K562 (cell line): ENCODE results near the gene USB1. TPM values are rescaled to one million over a fixed set of nuclear protein-coding genes. Genes with fewer than 3 reads are reported as not detected.

Source experiments
- ARID2 ChIP-seq: fragments of 450-650 bp; IDR thresholded peaks from 2 replicates; pipeline ENCODE4 v1.6.1; 2017; ENCODE audit warnings: antibody characterized with exemption, mild to moderate bottlenecking
- COPS2 ChIP-seq: fragments of 450-650 bp; conservative IDR thresholded peaks from 2 replicates; pipeline ENCODE4 v1.6.1; 2016; ENCODE audit warnings: mild to moderate bottlenecking, moderate library complexity
- CXXC5 ChIP-seq: fragments of 250-450 bp; sonication (Bioruptor Pico); IDR thresholded peaks from 2 replicates; pipeline ENCODE4 v1.8.0; 2022; ENCODE audit warnings: inconsistent platforms, mild to moderate bottlenecking, moderate library complexity
- HIVEP1 ChIP-seq: fragments of 250-450 bp; sonication (Bioruptor Pico); IDR thresholded peaks from 2 replicates; pipeline ENCODE4 v1.4.0; 2020; ENCODE audit warnings: mild to moderate bottlenecking
- HNRNPL ChIP-seq: fragments of 200-400 bp; formaldehyde crosslinking; IDR thresholded peaks from 2 replicates; pipeline ENCODE4 v1.6.1; 2017; ENCODE audit warnings: low read depth, mild to moderate bottlenecking, low read length
- HOXB6 ChIP-seq: fragments of 250-450 bp; sonication (Bioruptor Pico); IDR thresholded peaks from 2 replicates; pipeline ENCODE4 v1.5.1; 2022; ENCODE audit warnings: mild to moderate bottlenecking, borderline replicate concordance
- ILK ChIP-seq: fragments of 450-650 bp; IDR thresholded peaks from 2 replicates; pipeline ENCODE4 v1.6.1; 2016; ENCODE audit warnings: missing genetic modification characterization, low read depth, mild to moderate bottlenecking, missing compliant biosample characterization, moderate library complexity, borderline replicate concordance
- NCOA2 ChIP-seq, 2 experiments: fragments of 450-650 bp; IDR thresholded peaks; 2 replicates each; pipeline ENCODE4 v1.6.1; 2018; ENCODE audit warnings: mild to moderate bottlenecking in 2 of 2, moderate library complexity in 1 of 2; ENCODE audit not compliant: partially characterized antibody in 2 of 2
- NFXL1 ChIP-seq: fragments of 450-650 bp; formaldehyde crosslinking; IDR thresholded peaks from 2 replicates; pipeline ENCODE4 v1.4.0; 2021; ENCODE audit warnings: mild to moderate bottlenecking
- PRMT5 ChIP-seq: sonication (generic); formaldehyde crosslinking; IDR thresholded peaks from 2 replicates; pipeline ENCODE4 v1.5.0; 2020; ENCODE audit warnings: missing genetic modification reagents
- PTRF ChIP-seq: fragments of 450-650 bp; IDR thresholded peaks from 2 replicates; pipeline ENCODE4 v1.6.1; 2016; ENCODE audit warnings: mild to moderate bottlenecking, missing genetic modification characterization, missing compliant biosample characterization
- SAFB ChIP-seq: fragments of 200-400 bp; formaldehyde crosslinking; IDR thresholded peaks from 2 replicates; pipeline ENCODE4 v1.6.1; 2017; ENCODE audit warnings: low read depth, low read length, borderline replicate concordance
- TAF1 ChIP-seq: IDR thresholded peaks from 2 replicates; pipeline ENCODE4 v1.6.1; 2011; ENCODE audit warnings: mild to moderate bottlenecking, low read length, moderate library complexity; ENCODE audit not compliant: insufficient read depth, control insufficient read depth, severe bottlenecking; ENCODE audit errors: extremely low read depth
- ZNF217 ChIP-seq: sonication (generic); formaldehyde crosslinking; IDR thresholded peaks from 2 replicates; pipeline ENCODE4 v1.8.0; 2022; ENCODE audit warnings: mild to moderate bottlenecking, missing genetic modification reagents
- ZNF224 ChIP-seq: sonication (generic); formaldehyde crosslinking; IDR thresholded peaks from 2 replicates; pipeline ENCODE4 v1.8.0; 2022; ENCODE audit warnings: mild to moderate bottlenecking, missing genetic modification reagents
- ZNF311 ChIP-seq: fragments of 250-450 bp; sonication (Bioruptor Pico); IDR thresholded peaks from 2 replicates; pipeline ENCODE4 v1.4.0; 2020; ENCODE audit warnings: mild to moderate bottlenecking, moderate library complexity
- ZNF436 ChIP-seq: fragments of 250-450, 450-650 bp; sonication (Bioruptor Pico); formaldehyde crosslinking; IDR thresholded peaks from 2 replicates; pipeline ENCODE4 v1.7.0; 2020; ENCODE audit warnings: mild to moderate bottlenecking
- polyA plus RNA-seq, 8 experiments: library from polyadenylated mRNA; depleted of rRNA in 4 of 8; stranded (reverse) in 5 of 8; unstranded in 3 of 8; fragments of >200 nt; fragmentation: Nextera tagmentation in 2 of 8; fragmentation: Illumina TruSeq in 1 of 8; extraction: Ambion mirVana in 2 of 8; extraction: Trizol in 1 of 8; gene quantifications; 2 replicates each; pipeline versions ENCODE4 v1.2.1 to v1.2.3, GENCODE V29; 2011 to 2014; ENCODE audit warnings: inconsistent platforms in 1 of 8, missing spikeins in 1 of 8
- total RNA-seq, 7 experiments: library from RNA; depleted of rRNA in 6 of 7; stranded (reverse); fragments of >200 nt in 6 of 7; fragmentation: Illumina TruSeq in 2 of 7; extraction: Trizol in 2 of 7; gene quantifications; 2 replicates each; pipeline versions ENCODE4 v1.2.1 to v1.2.3, GENCODE V29; 2011 to 2021; ENCODE audit warnings: low replicate concordance in 1 of 7
- TF ChIP-seq, protein P1 (sequence below): fragments of 250-450 bp; sonication (Bioruptor Pico); IDR thresholded peaks from 2 replicates; pipeline ENCODE4 v1.5.0; 2021
- TF ChIP-seq, protein P2 (sequence below), 2 experiments: fragments of 450-650 bp in 1 of 2; IDR thresholded peaks; 2 replicates each; pipeline ENCODE4 v1.6.1; 2011 to 2017; ENCODE audit warnings: low read depth in 2 of 2, antibody characterized with exemption in 1 of 2, borderline replicate concordance in 1 of 2, low read length in 1 of 2, mild to moderate bottlenecking in 1 of 2, mixed read lengths in 1 of 2; ENCODE audit not compliant: control insufficient read depth in 1 of 2
- TF ChIP-seq, protein P3 (sequence below): sonication (generic); formaldehyde crosslinking; IDR thresholded peaks from 2 replicates; pipeline ENCODE4 v1.8.0; 2023; ENCODE audit warnings: missing genetic modification reagents, mild to moderate bottlenecking, borderline replicate concordance

The USB1 gene
- total and polyA plus RNA-seq, 9 of the 15 experiments (the other 6 are each of a cell fraction or from before 2014, with no cell fraction given) = 11.6 to 73.6 (median 19.4) TPM

DNA sequence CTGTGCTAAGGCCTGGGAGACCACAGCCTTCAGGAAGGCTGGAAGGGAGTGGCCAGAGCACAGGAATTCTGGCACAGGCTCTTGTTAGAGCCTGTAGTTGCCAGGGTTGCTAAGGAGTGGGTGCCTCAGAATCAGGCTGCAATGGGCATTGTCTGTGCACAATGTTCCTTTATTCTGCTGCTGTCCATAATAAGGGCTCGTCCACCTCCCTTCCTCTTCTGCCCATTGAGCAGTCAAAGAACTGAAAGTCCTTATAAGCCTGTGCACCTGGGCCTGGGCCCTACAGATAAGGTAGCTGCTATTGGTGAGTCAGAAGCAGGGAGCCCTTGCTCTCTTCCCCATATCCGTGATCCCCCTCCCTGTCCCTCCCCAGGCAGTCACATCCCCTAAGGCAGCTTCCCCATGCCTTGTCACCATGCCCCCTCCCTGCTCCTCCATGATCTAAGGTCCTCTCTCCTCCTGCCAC is 24.8 kb upstream of the USB1 start (continued):
- TF ChIP-seq TAF1 = peak; percentile 45
- no peak for TF ChIP-seq CXXC5 (CRISPR knock-in tag)
- no peak for TF ChIP-seq HOXB6 (CRISPR knock-in tag)
- TF ChIP-seq NFXL1 (CRISPR knock-in tag) = no peak
- TF ChIP-seq ZNF224 (CRISPR knock-in tag) = no peak
- TF ChIP-seq NCOA2 (IDR thresholded peaks at IDR 0.05; ENCODE audit: partially characterized antibody in 2 of 2) = no peak
- TF ChIP-seq ZNF311 (CRISPR knock-in tag) = no peak
- TF ChIP-seq ILK (tag) = no peak
- TF ChIP-seq COPS2 = no peak
- TF ChIP-seq HIVEP1 (CRISPR knock-in tag) = no peak
- no peak for TF ChIP-seq SAFB
- TF ChIP-seq, protein P1, sequence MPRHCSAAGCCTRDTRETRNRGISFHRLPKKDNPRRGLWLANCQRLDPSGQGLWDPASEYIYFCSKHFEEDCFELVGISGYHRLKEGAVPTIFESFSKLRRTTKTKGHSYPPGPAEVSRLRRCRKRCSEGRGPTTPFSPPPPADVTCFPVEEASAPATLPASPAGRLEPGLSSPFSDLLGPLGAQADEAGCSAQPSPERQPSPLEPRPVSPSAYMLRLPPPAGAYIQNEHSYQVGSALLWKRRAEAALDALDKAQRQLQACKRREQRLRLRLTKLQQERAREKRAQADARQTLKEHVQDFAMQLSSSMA = no peak
- TF ChIP-seq, protein P2, sequence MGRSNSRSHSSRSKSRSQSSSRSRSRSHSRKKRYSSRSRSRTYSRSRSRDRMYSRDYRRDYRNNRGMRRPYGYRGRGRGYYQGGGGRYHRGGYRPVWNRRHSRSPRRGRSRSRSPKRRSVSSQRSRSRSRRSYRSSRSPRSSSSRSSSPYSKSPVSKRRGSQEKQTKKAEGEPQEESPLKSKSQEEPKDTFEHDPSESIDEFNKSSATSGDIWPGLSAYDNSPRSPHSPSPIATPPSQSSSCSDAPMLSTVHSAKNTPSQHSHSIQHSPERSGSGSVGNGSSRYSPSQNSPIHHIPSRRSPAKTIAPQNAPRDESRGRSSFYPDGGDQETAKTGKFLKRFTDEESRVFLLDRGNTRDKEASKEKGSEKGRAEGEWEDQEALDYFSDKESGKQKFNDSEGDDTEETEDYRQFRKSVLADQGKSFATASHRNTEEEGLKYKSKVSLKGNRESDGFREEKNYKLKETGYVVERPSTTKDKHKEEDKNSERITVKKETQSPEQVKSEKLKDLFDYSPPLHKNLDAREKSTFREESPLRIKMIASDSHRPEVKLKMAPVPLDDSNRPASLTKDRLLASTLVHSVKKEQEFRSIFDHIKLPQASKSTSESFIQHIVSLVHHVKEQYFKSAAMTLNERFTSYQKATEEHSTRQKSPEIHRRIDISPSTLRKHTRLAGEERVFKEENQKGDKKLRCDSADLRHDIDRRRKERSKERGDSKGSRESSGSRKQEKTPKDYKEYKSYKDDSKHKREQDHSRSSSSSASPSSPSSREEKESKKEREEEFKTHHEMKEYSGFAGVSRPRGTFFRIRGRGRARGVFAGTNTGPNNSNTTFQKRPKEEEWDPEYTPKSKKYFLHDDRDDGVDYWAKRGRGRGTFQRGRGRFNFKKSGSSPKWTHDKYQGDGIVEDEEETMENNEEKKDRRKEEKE (IDR thresholded peaks at IDR 0.05; ENCODE audit: borderline replicate concordance in 1 of 2, control insufficient read depth in 1 of 2, low read depth in 2 of 2, low read length in 1 of 2) = no peak
- TF ChIP-seq, protein P3, sequence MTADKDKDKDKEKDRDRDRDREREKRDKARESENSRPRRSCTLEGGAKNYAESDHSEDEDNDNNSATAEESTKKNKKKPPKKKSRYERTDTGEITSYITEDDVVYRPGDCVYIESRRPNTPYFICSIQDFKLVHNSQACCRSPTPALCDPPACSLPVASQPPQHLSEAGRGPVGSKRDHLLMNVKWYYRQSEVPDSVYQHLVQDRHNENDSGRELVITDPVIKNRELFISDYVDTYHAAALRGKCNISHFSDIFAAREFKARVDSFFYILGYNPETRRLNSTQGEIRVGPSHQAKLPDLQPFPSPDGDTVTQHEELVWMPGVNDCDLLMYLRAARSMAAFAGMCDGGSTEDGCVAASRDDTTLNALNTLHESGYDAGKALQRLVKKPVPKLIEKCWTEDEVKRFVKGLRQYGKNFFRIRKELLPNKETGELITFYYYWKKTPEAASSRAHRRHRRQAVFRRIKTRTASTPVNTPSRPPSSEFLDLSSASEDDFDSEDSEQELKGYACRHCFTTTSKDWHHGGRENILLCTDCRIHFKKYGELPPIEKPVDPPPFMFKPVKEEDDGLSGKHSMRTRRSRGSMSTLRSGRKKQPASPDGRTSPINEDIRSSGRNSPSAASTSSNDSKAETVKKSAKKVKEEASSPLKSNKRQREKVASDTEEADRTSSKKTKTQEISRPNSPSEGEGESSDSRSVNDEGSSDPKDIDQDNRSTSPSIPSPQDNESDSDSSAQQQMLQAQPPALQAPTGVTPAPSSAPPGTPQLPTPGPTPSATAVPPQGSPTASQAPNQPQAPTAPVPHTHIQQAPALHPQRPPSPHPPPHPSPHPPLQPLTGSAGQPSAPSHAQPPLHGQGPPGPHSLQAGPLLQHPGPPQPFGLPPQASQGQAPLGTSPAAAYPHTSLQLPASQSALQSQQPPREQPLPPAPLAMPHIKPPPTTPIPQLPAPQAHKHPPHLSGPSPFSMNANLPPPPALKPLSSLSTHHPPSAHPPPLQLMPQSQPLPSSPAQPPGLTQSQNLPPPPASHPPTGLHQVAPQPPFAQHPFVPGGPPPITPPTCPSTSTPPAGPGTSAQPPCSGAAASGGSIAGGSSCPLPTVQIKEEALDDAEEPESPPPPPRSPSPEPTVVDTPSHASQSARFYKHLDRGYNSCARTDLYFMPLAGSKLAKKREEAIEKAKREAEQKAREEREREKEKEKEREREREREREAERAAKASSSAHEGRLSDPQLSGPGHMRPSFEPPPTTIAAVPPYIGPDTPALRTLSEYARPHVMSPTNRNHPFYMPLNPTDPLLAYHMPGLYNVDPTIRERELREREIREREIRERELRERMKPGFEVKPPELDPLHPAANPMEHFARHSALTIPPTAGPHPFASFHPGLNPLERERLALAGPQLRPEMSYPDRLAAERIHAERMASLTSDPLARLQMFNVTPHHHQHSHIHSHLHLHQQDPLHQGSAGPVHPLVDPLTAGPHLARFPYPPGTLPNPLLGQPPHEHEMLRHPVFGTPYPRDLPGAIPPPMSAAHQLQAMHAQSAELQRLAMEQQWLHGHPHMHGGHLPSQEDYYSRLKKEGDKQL (CRISPR knock-in tag) = no peak
- no peak for TF ChIP-seq ZNF436 (CRISPR knock-in tag)
- TF ChIP-seq ZNF217 (CRISPR knock-in tag) = no peak
- no peak for TF ChIP-seq HNRNPL
- no peak for TF ChIP-seq ARID2
- no peak for TF ChIP-seq PTRF (tag)
- TF ChIP-seq PRMT5 = no peak
